Measurements from ENCODE around the gene PGM3.

DNA sequence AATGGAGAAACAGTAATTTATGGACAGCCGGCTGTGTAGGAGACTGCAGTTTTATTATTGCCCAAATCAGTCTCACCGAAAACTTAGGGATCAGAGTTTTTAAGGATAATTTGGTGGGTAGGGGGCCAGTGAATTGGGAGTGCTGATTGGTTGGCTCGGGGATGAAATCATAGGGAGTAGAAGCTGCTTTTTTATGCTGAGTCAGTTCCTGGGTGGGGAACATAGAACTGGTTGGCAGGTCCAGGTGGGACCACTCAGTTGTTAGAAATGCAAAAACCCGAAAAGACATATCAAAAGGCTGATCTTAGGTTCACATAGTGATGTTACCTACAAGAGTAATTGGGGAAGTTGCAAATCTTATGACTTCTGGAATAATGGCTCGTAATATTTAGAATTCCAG is 66.3 kb downstream of the PGM3 start:
- TF ChIP-seq, protein P1, sequence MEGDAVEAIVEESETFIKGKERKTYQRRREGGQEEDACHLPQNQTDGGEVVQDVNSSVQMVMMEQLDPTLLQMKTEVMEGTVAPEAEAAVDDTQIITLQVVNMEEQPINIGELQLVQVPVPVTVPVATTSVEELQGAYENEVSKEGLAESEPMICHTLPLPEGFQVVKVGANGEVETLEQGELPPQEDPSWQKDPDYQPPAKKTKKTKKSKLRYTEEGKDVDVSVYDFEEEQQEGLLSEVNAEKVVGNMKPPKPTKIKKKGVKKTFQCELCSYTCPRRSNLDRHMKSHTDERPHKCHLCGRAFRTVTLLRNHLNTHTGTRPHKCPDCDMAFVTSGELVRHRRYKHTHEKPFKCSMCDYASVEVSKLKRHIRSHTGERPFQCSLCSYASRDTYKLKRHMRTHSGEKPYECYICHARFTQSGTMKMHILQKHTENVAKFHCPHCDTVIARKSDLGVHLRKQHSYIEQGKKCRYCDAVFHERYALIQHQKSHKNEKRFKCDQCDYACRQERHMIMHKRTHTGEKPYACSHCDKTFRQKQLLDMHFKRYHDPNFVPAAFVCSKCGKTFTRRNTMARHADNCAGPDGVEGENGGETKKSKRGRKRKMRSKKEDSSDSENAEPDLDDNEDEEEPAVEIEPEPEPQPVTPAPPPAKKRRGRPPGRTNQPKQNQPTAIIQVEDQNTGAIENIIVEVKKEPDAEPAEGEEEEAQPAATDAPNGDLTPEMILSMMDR (conservative IDR thresholded peaks at IDR 0.05; ENCODE audit: low read depth, low read length) = no peak
- TF ChIP-seq RFX5 (IDR thresholded peaks at IDR 0.05; ENCODE audit: low read depth, low read length) (no peak), RCOR1 (IDR thresholded peaks at IDR 0.05; ENCODE audit: insufficient replicate concordance, low read length) (no peak), POLR2A (IDR thresholded peaks at IDR 0.05; ENCODE audit: low read depth, low read length) (no peak), FOS (IDR thresholded peaks at IDR 0.05; ENCODE audit: low read depth, low read length) (no peak), MXI1 (IDR thresholded peaks at IDR 0.05; ENCODE audit: borderline replicate concordance, low read depth, low read length) (no peak), SMC3 (IDR thresholded peaks at IDR 0.05; ENCODE audit: low read depth, low read length) (no peak)
- TF ChIP-seq, protein P2, sequence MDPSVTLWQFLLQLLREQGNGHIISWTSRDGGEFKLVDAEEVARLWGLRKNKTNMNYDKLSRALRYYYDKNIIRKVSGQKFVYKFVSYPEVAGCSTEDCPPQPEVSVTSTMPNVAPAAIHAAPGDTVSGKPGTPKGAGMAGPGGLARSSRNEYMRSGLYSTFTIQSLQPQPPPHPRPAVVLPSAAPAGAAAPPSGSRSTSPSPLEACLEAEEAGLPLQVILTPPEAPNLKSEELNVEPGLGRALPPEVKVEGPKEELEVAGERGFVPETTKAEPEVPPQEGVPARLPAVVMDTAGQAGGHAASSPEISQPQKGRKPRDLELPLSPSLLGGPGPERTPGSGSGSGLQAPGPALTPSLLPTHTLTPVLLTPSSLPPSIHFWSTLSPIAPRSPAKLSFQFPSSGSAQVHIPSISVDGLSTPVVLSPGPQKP (IDR thresholded peaks at IDR 0.05; ENCODE audit: borderline replicate concordance, low read depth, low read length) = no peak
